GM10248 (cell line): Measurements from ENCODE around the gene PPP2R2C.

Source experiments
- CTCF ChIA-PET: fragments of 300-600 bp; sonication (Branson Sonifier 250); formaldehyde crosslinking; extraction: SDS; loops from one replicate; lab custom pipeline; 2021; ENCODE audit warnings: antibody characterized with exemption; lab: Yijun Ruan, JAX
- POLR2A ChIA-PET: fragments of 350-650 bp; sonication (Branson Sonifier 250); formaldehyde crosslinking; extraction: SDS; loops from one replicate; lab custom pipeline; 2020; ENCODE audit warnings: antibody characterized with exemption; lab: Yijun Ruan, JAX
- DNase-seq: peaks from one replicate; pipeline ENCODE4 v3.0.0; 2012; ENCODE audit errors: extremely low spot score
- TF ChIP-seq, protein P1 (sequence below): IDR thresholded peaks from 2 replicates; pipeline ENCODE4 v1.5.1; 2012; ENCODE audit warnings: mild to moderate bottlenecking, low read depth; ENCODE audit errors: extremely low read depth, missing control alignments, control extremely low read depth

Gene PPP2R2C

GRCh38 chr4:6313216-6313615 is 159.2 kb downstream of the PPP2R2C start:
- POLR2A ChIA-PET = no interaction called here
- TF ChIP-seq, protein P1, sequence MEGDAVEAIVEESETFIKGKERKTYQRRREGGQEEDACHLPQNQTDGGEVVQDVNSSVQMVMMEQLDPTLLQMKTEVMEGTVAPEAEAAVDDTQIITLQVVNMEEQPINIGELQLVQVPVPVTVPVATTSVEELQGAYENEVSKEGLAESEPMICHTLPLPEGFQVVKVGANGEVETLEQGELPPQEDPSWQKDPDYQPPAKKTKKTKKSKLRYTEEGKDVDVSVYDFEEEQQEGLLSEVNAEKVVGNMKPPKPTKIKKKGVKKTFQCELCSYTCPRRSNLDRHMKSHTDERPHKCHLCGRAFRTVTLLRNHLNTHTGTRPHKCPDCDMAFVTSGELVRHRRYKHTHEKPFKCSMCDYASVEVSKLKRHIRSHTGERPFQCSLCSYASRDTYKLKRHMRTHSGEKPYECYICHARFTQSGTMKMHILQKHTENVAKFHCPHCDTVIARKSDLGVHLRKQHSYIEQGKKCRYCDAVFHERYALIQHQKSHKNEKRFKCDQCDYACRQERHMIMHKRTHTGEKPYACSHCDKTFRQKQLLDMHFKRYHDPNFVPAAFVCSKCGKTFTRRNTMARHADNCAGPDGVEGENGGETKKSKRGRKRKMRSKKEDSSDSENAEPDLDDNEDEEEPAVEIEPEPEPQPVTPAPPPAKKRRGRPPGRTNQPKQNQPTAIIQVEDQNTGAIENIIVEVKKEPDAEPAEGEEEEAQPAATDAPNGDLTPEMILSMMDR = no peak
- CTCF ChIA-PET = interaction anchor here (1.3 to 1.9 kb wide), 2 partner anchors 19 to 63 kb away, joined by 4 to 5 read pairs; no protein-coding TSS in a partner anchor
- DNase-seq = no peak

DNA sequence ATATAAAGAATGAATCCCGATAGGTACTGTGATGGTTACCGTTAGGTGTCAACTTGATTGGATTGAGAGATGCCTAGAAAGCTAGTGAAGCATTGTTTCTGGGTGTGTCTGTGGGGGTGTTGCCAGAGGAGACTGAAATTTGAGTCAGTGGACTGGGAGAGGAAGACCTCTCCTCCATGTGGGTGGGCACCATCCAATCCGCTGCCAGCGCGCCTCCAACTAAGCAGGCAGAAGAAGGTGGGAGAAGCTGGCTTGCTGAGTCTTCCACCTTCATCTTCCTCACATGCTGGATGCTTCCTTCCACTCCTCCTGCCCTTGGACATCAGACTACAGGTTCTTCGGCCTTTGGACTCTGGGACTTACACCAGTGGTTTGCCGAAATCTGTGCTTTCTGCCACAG is 162.6 kb downstream of the PPP2R2C start:
- DNase-seq = no peak
- POLR2A ChIA-PET = no interaction called here
- TF ChIP-seq, protein P1 = no peak
- CTCF ChIA-PET = interaction anchor here (1.1 kb wide), 2 partner anchors 13 to 22 kb away, joined by 3 read pairs; no protein-coding TSS in a partner anchor

DNA sequence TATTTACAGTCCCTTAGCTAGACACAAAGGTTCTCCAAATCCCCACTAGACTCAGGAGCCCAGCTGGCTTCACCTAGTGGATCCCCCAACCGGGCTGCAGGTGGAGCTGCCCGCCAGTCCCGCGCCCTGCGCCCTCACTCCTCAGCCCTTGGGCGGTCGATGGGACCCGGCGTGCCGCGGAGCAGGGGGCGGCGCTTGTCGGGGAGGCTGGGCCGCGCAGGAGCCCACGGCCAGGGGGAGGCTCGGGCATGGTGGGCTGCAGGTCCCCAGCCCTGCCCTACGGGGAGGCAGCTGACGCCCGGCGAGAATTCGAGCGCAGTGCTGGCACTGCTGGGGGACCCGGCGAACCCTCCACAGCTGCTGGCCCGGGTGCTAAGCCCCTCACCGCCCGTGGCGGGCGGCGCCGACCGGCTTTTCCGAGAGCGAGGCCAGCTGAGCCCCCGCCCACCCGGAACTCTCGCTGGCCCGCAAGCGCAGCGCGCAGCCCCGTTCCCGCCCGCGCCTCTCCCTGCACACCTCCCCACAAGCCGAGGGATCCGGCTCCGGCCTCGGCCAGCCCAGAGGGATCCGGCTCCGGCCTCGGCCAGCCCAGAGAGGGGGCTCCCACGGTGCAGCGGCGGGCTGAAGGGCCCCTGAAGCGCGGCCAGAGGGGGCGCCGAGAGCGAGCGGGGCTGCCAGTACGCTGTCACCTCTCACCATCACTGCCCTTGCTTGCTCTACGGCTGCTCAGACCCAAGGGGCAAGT is 163.3 kb downstream of the PPP2R2C start:
- TF ChIP-seq, protein P1 = no peak
- POLR2A ChIA-PET = no interaction called here
- no peak for DNase-seq
- CTCF ChIA-PET = interaction anchor here (1.1 to 2.2 kb wide), 3 partner anchors 11 to 23 kb away, joined by 3 to 6 read pairs (median 4); no protein-coding TSS in a partner anchor

DNA sequence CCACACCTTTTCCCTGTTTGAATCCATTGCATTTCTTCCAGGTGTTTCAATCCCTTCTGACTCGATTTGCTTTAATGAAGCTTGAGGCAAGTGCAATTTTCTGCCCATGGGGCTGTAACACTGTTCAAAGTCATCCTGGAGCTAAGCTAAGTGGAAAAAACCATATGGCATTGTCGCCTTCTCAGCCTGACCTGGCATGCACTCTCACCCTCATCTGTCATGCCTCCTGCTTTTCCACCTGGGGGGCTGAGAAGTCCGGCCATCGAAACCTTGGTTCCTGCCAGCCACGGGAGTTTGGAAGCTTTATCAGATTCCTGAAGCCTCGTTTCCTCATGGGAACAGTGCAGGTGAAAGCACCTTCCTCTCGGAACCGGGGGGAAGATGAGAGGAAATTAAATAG is 164.5 kb downstream of the PPP2R2C start:
- ChIA-PET POLR2A (no interaction called here), CTCF (interaction anchor here (1.1 to 2.2 kb wide), 3 partner anchors 12 to 57 kb away, joined by 3 to 6 read pairs (median 4); no protein-coding TSS in a partner anchor)
- TF ChIP-seq, protein P1 = no peak
- DNase-seq = no peak

- DNase-seq = no peak
- POLR2A ChIA-PET = no interaction called here
- TF ChIP-seq, protein P1 = no peak
- CTCF ChIA-PET = interaction anchor here (1.1 to 2.2 kb wide), 2 partner anchors 24 to 56 kb away, joined by 3 to 6 read pairs; no protein-coding TSS in a partner anchor
Observed at GRCh38 chr4:6307230-6307629, 165.2 kb downstream of the PPP2R2C start.

DNA sequence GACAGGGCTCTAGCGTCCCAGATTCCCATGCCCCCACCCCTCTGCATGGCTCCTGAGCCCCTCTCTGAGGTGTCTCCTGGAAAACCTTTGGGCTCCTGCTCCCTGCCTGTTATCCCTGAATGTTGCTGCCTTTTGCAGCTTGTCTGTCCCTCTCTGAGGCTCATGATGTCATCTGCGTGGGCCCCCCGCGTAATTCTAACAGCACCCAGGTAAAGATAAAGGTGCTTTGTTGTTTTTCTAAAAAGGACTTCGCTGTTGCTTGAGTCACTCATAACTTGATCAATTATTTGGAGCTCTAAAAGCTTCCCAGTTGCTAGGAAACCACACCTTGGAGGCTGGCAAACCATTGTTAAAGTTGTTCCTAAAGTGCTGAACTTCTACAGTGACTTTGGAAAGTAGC is 166.1 kb downstream of the PPP2R2C start:
- POLR2A ChIA-PET = no interaction called here

More for the DNA sequence above, 166.1 kb downstream of the PPP2R2C start:
- CTCF ChIA-PET = interaction anchor here (0.6 to 1.5 kb wide), 4 partner anchors 21 to 61 kb away, joined by 3 to 5 read pairs (median 4); no protein-coding TSS in a partner anchor
- TF ChIP-seq, protein P1 = no peak
- DNase-seq = no peak
